Cardiac muscle cell (in vitro differentiated cells and primary cell): Measurements from ENCODE around the gene IL3RA. TPM values are rescaled to one million over a fixed set of nuclear protein-coding genes. Genes with fewer than 3 reads are reported as not detected.

Experiments used
- DNase-seq, 2 donors: peaks; one replicate each; pipeline versions ENCODE4 v3.0.0 to v3.0.0-alpha.2; 2010 to 2017; ENCODE audit warnings: low read depth in 1 of 2, low spot score in 1 of 2
- H3K27ac ChIP-seq: fragments of 200-600 bp; sonication (generic); 2 replicates; pipeline ENCODE4 v1.5.1; 2016
- H3K27me3 ChIP-seq: fragments of 200-600 bp; sonication (generic); 2 replicates; pipeline ENCODE4 v1.6.0; 2016; ENCODE audit warnings: control low read depth
- H3K36me3 ChIP-seq: fragments of 200-600 bp; sonication (generic); 2 replicates; pipeline ENCODE4 v1.5.1; 2016; ENCODE audit warnings: control low read depth
- H3K4me1 ChIP-seq: fragments of 200-600 bp; sonication (generic); 2 replicates; pipeline ENCODE4 v1.8.1; 2017; ENCODE audit warnings: low read depth, mild to moderate bottlenecking, mixed run types
- H3K4me3 ChIP-seq: fragments of 200-600 bp; sonication (generic); 2 replicates; pipeline ENCODE4 v1.5.1; 2016; ENCODE audit warnings: mild to moderate bottlenecking
- H3K9me3 ChIP-seq: fragments of 200-600 bp; sonication (generic); 2 replicates; pipeline ENCODE4 v1.5.1; 2017; ENCODE audit warnings: low read depth, mild to moderate bottlenecking, control low read depth
- polyA plus RNA-seq: library from polyadenylated mRNA; unstranded; fragments of >200 nt; fragmentation: Nextera tagmentation; extraction: Ambion mirVana; gene quantifications from 2 replicates; pipeline ENCODE4 v1.2.1, GENCODE V29; 2016
- total RNA-seq: library from RNA; depleted of rRNA; stranded (reverse); fragments of >200 nt; gene quantifications from 2 replicates; pipeline ENCODE4 v1.2.3, GENCODE V29; 2016
- TF ChIP-seq, protein P1 (sequence below): IDR thresholded peaks from 2 replicates; pipeline ENCODE4 v1.5.1; 2012; ENCODE audit warnings: low read depth, mild to moderate bottlenecking, low read length

IL3RA gene
- total and polyA plus RNA-seq, 2 experiments from 2014 or later = 5.3 TPM; not detected in 1

DNA sequence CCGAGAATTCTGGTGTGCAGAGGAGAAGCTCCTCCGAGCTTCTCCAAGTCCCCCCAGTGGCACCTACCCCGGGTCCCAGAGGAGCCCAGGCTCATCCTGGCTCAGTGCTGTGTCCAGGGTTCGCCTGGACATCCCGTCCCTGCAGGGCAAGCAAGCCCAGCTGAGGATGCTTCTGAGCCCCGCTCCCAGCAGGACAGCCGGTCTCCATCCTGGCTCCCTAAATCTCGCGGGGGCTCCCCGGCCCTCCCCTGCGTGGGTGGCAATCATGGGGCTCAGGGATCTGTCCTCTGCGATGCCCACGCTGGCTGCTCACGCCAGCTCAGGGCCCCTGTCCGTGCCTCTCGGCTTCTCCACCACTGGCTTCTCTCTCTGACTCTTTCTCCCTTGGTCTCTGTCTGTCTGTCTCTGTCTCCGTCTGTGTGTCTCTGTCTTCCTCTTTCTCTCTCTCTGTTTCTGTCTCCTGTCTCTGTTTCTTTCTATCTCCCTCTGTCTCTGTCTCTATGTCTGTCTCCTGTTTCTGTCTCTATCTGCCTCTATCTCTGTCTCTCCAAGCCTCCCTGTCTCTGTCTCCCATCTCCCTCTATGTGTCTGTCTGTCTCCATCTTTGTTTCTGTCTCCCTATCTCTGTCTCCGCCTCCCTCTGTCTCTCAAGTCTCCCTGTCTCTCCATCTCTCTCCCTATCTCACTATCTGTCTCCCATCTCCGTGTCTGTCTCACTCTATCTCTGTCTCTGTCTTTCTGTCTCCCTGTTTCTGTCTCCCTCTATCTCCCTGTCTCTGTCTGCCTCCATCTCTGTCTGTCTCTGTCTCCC, 83.2 kb downstream of the IL3RA start:
- Histone ChIP-seq H3K9me3 (no peaks in the 10 kb centered on the region), H3K4me1 (no peaks in the 10 kb centered on the region), H3K4me3 (no peak overlapping the region), H3K27ac (no peak overlapping the region), H3K27me3 (no peaks in the 10 kb centered on the region), H3K36me3 (no peaks in the 10 kb centered on the region)
- TF ChIP-seq, protein P1, sequence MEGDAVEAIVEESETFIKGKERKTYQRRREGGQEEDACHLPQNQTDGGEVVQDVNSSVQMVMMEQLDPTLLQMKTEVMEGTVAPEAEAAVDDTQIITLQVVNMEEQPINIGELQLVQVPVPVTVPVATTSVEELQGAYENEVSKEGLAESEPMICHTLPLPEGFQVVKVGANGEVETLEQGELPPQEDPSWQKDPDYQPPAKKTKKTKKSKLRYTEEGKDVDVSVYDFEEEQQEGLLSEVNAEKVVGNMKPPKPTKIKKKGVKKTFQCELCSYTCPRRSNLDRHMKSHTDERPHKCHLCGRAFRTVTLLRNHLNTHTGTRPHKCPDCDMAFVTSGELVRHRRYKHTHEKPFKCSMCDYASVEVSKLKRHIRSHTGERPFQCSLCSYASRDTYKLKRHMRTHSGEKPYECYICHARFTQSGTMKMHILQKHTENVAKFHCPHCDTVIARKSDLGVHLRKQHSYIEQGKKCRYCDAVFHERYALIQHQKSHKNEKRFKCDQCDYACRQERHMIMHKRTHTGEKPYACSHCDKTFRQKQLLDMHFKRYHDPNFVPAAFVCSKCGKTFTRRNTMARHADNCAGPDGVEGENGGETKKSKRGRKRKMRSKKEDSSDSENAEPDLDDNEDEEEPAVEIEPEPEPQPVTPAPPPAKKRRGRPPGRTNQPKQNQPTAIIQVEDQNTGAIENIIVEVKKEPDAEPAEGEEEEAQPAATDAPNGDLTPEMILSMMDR = no peak
- DNase-seq = no peak

DNA sequence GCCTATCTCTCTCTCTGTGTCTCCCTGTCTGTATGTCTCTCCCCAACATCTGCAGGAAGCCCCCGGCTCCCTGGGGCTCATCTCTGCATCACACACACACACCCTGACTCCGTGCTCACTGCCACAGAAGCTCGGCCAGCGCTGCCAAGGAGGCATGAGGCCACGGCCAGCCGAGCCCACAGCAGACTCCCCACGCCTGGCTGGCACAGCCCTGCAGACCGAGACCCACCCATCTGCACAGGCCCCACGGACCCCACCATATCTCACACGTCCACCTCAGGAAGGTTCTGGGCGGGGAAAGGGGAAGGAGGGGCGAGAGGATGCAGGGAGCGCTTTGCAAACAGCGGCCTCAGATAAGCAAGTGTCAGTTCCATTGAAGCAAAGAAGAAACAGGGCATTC, 83.8 kb downstream of the IL3RA start:
- H3K9me3 ChIP-seq = no peaks in the 10 kb centered on the region
- H3K27ac ChIP-seq = peak overlapping the region; percentile 66
- no peak for DNase-seq
- H3K27me3 ChIP-seq = no peaks in the 10 kb centered on the region
- no peak overlapping the region for H3K4me3 ChIP-seq
- H3K36me3 ChIP-seq = no peaks in the 10 kb centered on the region
- TF ChIP-seq, protein P1 = no peak
- H3K4me1 ChIP-seq = no peaks in the 10 kb centered on the region

DNA sequence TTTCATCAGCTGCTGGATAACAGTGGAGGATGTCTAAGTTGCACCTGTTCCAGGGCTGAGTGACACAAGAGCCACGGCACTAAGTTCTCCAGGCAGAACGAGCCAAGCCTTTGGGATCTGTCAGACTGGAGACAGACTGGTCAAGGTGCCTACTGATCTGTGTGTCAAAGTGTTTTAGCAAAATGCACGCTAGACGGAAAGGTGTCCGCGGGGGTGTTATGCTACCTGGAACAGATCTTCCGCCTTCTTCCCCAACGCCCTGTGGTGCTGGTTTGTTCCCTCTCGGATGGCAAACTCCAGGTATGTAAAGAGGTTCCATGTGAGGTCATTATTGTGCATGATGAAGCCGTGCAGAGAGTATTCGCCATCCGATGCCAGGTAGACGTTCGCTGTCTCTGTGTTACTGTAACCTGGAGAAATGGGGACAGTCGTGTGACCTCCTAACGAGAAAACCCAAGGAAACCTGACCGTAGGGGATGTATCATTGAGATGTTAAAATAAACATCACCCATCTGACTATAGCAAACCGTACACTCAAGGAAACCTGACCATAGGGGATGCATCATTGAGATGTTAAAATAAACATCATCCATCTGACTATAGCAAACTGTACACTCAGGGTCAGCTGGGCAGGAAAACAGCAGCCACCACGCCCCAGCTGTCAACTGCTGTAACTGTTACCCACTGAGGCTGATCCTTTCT, 85.0 kb downstream of the IL3RA start:
- no peaks in the 10 kb centered on the region for H3K4me1 ChIP-seq
- no peaks in the 10 kb centered on the region for H3K27me3 ChIP-seq
- DNase-seq = no peak
- H3K36me3 ChIP-seq = no peaks in the 10 kb centered on the region
- no peak overlapping the region for H3K4me3 ChIP-seq
- H3K27ac ChIP-seq = no peak overlapping the region
- H3K9me3 ChIP-seq = no peaks in the 10 kb centered on the region
- TF ChIP-seq, protein P1 = no peak

DNA sequence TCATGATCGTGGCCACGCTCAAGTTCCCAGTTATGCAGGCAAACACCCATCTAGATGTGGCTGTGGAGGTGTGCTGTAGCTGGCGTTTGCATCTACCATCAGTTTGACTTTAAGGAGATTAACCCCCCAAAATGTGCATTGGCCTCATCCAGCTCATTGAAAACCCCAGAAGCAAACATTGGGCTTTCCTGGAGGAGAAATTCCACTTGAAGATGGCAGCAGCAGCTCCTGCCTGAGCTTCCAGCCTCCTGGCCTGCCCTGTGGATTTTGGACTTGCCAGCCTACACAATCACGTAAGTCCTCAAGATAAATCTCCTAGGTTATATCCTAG, 85.5 kb downstream of the IL3RA start:
- no peak for DNase-seq
- H3K27me3 ChIP-seq = no peaks in the 10 kb centered on the region
- no peaks in the 10 kb centered on the region for H3K36me3 ChIP-seq
- no peaks in the 10 kb centered on the region for H3K4me1 ChIP-seq
- no peak overlapping the region for H3K4me3 ChIP-seq
- H3K27ac ChIP-seq = no peak overlapping the region
- TF ChIP-seq, protein P1 = no peak
- no peaks in the 10 kb centered on the region for H3K9me3 ChIP-seq

DNA sequence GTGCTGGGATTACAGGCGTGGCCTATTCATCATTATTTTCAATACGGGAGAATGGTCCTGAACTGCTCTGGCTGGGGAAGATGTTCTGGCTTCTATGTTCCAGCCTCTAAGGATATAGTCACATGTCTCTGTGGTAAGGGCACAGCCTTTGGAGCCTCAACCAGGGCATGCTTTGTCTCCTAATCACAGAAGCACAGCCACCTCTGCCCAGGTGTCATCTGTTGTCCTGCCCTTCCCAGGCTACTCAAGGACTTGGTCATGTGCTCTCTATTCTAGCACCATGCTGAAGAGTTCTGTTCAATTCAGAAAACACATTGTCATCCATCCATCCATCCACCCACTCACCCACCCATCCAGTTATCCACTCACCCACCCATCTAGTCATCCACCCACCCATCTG, 86.6 kb downstream of the IL3RA start:
- no peak overlapping the region for H3K4me3 ChIP-seq
- H3K4me1 ChIP-seq = no peaks in the 10 kb centered on the region
- H3K27me3 ChIP-seq = no peaks in the 10 kb centered on the region
- no peaks in the 10 kb centered on the region for H3K36me3 ChIP-seq
- TF ChIP-seq, protein P1 = no peak
- H3K9me3 ChIP-seq = no peaks in the 10 kb centered on the region
- H3K27ac ChIP-seq = no peak overlapping the region
- no peak for DNase-seq
